GM12878 (cell line): ENCODE data around the gene HIVEP1. TPM values are rescaled to one million over a fixed set of nuclear protein-coding genes. Genes with fewer than 3 reads are reported as not detected.
A peak's percentile ranks its signal among the peaks of the same experiment; 100 is the strongest.

Experiments
- ASH2L ChIP-seq: fragments of 300-600, 200-600 bp; sonication (generic); IDR thresholded peaks from 2 replicates; pipeline ENCODE4 v1.6.1; 2017; ENCODE audit warnings: low read depth, mild to moderate bottlenecking, borderline replicate concordance
- ATF7 ChIP-seq: fragments of 450-650 bp; IDR thresholded peaks from 2 replicates; pipeline ENCODE4 v1.6.1; 2016; ENCODE audit warnings: low read depth, mild to moderate bottlenecking
- BCL3 ChIP-seq: IDR thresholded peaks from 2 replicates; pipeline ENCODE4 v1.6.1; 2011; ENCODE audit warnings: borderline replicate concordance, low read depth, mild to moderate bottlenecking, moderate library complexity, low read length; ENCODE audit not compliant: insufficient read depth, poor library complexity, severe bottlenecking
- BHLHE40 ChIP-seq, 2 experiments: fragments of 450-650 bp in 1 of 2; IDR thresholded peaks; 2 replicates each; pipeline ENCODE4 v1.6.1; 2011 to 2017; ENCODE audit warnings: low read depth in 2 of 2, borderline replicate concordance in 1 of 2, improper control_type of control experiment in 1 of 2, low read length in 1 of 2, mild to moderate bottlenecking in 1 of 2
- BRCA1 ChIP-seq: IDR thresholded peaks from 2 replicates; pipeline ENCODE4 v1.6.1; 2011; ENCODE audit warnings: low read depth, low read length, improper control_type of control experiment
- CBX3 ChIP-seq: fragments of 200-600 bp; sonication (generic); IDR thresholded peaks from 2 replicates; pipeline ENCODE4 v1.6.1; 2016; ENCODE audit warnings: low read depth, borderline replicate concordance
- CBX5 ChIP-seq: sonication (generic); IDR thresholded peaks from 2 replicates; pipeline ENCODE4 v1.6.1; 2016; ENCODE audit warnings: low read depth, moderate library complexity, mild to moderate bottlenecking, inconsistent platforms
- CHD4 ChIP-seq: fragments of 200-600 bp; sonication (generic); IDR thresholded peaks from 2 replicates; pipeline ENCODE4 v1.6.1; 2016; ENCODE audit warnings: mild to moderate bottlenecking
- CTCF ChIP-seq, 3 experiments: IDR thresholded peaks in 2 of 3; conservative IDR thresholded peaks in 1 of 3; 2 replicates each; pipeline ENCODE4 v1.5.1; 2011; ENCODE audit warnings: low read depth in 3 of 3, low read length in 3 of 3, mild to moderate bottlenecking in 3 of 3, control low read depth in 2 of 3, moderate library complexity in 2 of 3, inconsistent platforms in 1 of 3, mixed read lengths in 1 of 3; ENCODE audit not compliant: control insufficient read depth in 2 of 3, insufficient read depth in 1 of 3; ENCODE audit errors: extremely low read depth in 1 of 3
- DPF2 ChIP-seq: fragments of 450-650 bp; IDR thresholded peaks from 2 replicates; pipeline ENCODE4 v1.6.1; 2017; ENCODE audit warnings: mild to moderate bottlenecking
- EED ChIP-seq: sonication (generic); IDR thresholded peaks from 2 replicates; pipeline ENCODE4 v1.6.1; 2016; ENCODE audit warnings: antibody characterized with exemption, low read depth
- GATAD2B ChIP-seq: fragments of 450-650 bp; conservative IDR thresholded peaks from 2 replicates; pipeline ENCODE4 v1.6.1; 2017; ENCODE audit warnings: low read depth, mild to moderate bottlenecking, moderate library complexity
- HDAC2 ChIP-seq: fragments of 200-600 bp; sonication (generic); IDR thresholded peaks from 2 replicates; pipeline ENCODE4 v1.6.1; 2017
- IKZF2 ChIP-seq, 2 experiments: fragments of 450-650 bp; IDR thresholded peaks; 2 replicates each; pipeline ENCODE4 v1.6.1; 2017; ENCODE audit warnings: mild to moderate bottlenecking in 2 of 2, moderate library complexity in 2 of 2
- IRF5 ChIP-seq: fragments of 450-650 bp; IDR thresholded peaks from 2 replicates; pipeline ENCODE4 v1.6.1; 2017; ENCODE audit warnings: borderline replicate concordance
- MTA2 ChIP-seq: fragments of 450-650 bp; IDR thresholded peaks from 2 replicates; pipeline ENCODE4 v1.6.1; 2016; ENCODE audit warnings: low read depth, mild to moderate bottlenecking, moderate library complexity
- MXI1 ChIP-seq: fragments of 150-350 bp; IDR thresholded peaks from 2 replicates; pipeline ENCODE4 v1.6.1; 2011; ENCODE audit warnings: low read depth, mild to moderate bottlenecking, inconsistent platforms, low read length, improper control_type of control experiment
- MYB ChIP-seq: fragments of 150-350 bp; IDR thresholded peaks from 2 replicates; pipeline ENCODE4 v1.6.1; 2014; ENCODE audit warnings: mild to moderate bottlenecking, low read depth, low read length, borderline replicate concordance
- NR2F1 ChIP-seq: fragments of 450-650 bp; conservative IDR thresholded peaks from 2 replicates; pipeline ENCODE4 v1.6.1; 2017; ENCODE audit warnings: mild to moderate bottlenecking
- PAX8 ChIP-seq: fragments of 450-650 bp; IDR thresholded peaks from 2 replicates; pipeline ENCODE4 v1.6.1; 2017; ENCODE audit warnings: mild to moderate bottlenecking, moderate library complexity
- PML ChIP-seq: IDR thresholded peaks from 2 replicates; pipeline ENCODE4 v1.6.1; 2012; ENCODE audit warnings: low read length, inconsistent platforms
- POU2F2 ChIP-seq: IDR thresholded peaks from 3 replicates; pipeline ENCODE4 v1.6.1; 2011; ENCODE audit warnings: low read depth, mild to moderate bottlenecking, low read length, borderline replicate concordance
- RCOR1 ChIP-seq: conservative IDR thresholded peaks from 2 replicates; pipeline ENCODE4 v1.6.1; 2012; ENCODE audit warnings: low read depth, low read length, improper control_type of control experiment
- RELA ChIP-seq: fragments of 450-650 bp; IDR thresholded peaks from 2 replicates; pipeline ENCODE4 v1.8.0; 2014; ENCODE audit warnings: borderline replicate concordance; ENCODE audit not compliant: partially characterized antibody
- SREBF2 ChIP-seq: IDR thresholded peaks from 2 replicates; pipeline ENCODE4 v1.6.1; 2012; ENCODE audit warnings: mild to moderate bottlenecking, low read length
- STAT1 ChIP-seq: fragments of 450-650 bp; conservative IDR thresholded peaks from 2 replicates; pipeline ENCODE4 v1.6.1; 2014; ENCODE audit warnings: antibody characterized with exemption, mild to moderate bottlenecking
- USF2 ChIP-seq: IDR thresholded peaks from 2 replicates; pipeline ENCODE4 v1.6.1; 2011; ENCODE audit warnings: low read depth, low read length, improper control_type of control experiment, borderline replicate concordance
- ZNF207 ChIP-seq: fragments of 450-650 bp; IDR thresholded peaks from 2 replicates; pipeline ENCODE4 v1.6.1; 2014; ENCODE audit warnings: antibody characterized with exemption, mild to moderate bottlenecking, borderline replicate concordance
- polyA plus RNA-seq, 11 experiments: library from polyadenylated mRNA; depleted of rRNA in 4 of 11; unstranded in 6 of 11; stranded (reverse) in 5 of 11; fragments of >200 nt; fragmentation: Nextera tagmentation in 4 of 11; fragmentation: Illumina TruSeq in 1 of 11; extraction: Ambion mirVana in 4 of 11; extraction: Trizol in 1 of 11; gene quantifications; 1 replicate in 1 of 11; 2 replicates in 10 of 11; pipeline versions ENCODE4 v1.2.1 to v1.2.3, GENCODE V29; 2011 to 2016; ENCODE audit warnings: inconsistent platforms in 2 of 11, missing spikeins in 2 of 11, low read depth in 1 of 11
- total RNA-seq, 4 experiments: library from RNA; depleted of rRNA in 3 of 4; stranded (reverse); fragments of >200 nt in 3 of 4; fragmentation: Illumina TruSeq in 1 of 4; extraction: Trizol in 1 of 4; gene quantifications; 2 replicates each; pipeline versions ENCODE4 v1.2.1 to v1.2.3, GENCODE V29; 2013 to 2021

Gene HIVEP1
- total and polyA plus RNA-seq, 10 of the 15 experiments (the other 5 are each of a cell fraction or from before 2014, with no cell fraction given) = 4.3 to 37.5 (median 21.6) TPM

GRCh38 chr6:12013307-12013719 lies 1.2 kb downstream of the HIVEP1 start (continued):
- TF ChIP-seq EED (no peak), CBX3 (no peak), BRCA1 (no peak), CHD4 (no peak), SREBF2 (no peak), DPF2 (no peak), ATF7 (0 out of 2 replicates have a peak, but pooled peaks have one; percentile 33), MTA2 (peak; percentile 21; the same call in 1 of the 2 replicates), ZNF207 (0 out of 2 replicates have a peak, but pooled peaks have one; percentile 8), USF2 (no peak), HDAC2 (no peak), IKZF2 (IDR thresholded peaks at IDR 0.05) (peak; percentile 44 to 69; a peak in 3 of 4 replicates), RCOR1 (no peak), CTCF (IDR thresholded peaks at IDR 0.05 in 2 of 3, conservative IDR thresholded peaks at IDR 0.05 in 1 of 3; ENCODE audit: control insufficient read depth in 2 of 3, extremely low read depth in 1 of 3, insufficient read depth in 1 of 3, low read depth in 3 of 3, low read length in 3 of 3) (no peak), NR2F1 (no peak), PML (no peak), CBX5 (no peak), ASH2L (no peak), POU2F2 (no peak), STAT1 (no peak), MYB (0 out of 2 replicates have a peak, but pooled peaks have one; percentile 38), MXI1 (no peak), BHLHE40 (IDR thresholded peaks at IDR 0.05; ENCODE audit: borderline replicate concordance in 1 of 2, low read depth in 2 of 2, low read length in 1 of 2) (no peak), PAX8 (no peak), IRF5 (no peak), GATAD2B (no peak), BCL3 (no peak), RELA (no peak)
